Stimulated activated memory B cell treated with anti-CD40 and anti-IgM and Interleukin-4, amounts not matched to agents 10 μg/mL and 1 μg/mL and 100 μg/mL, for 72 hours (primary cell): Measurements from ENCODE around the gene ZNF831.

ENCODE experiments used
- ATAC-seq: fragments of 150-1000 bp; cut with Tn5 transposase; 2 replicates; pipeline ENCODE4 v1.10.0; 2021
- H3K27ac Mint-ChIP-seq: one replicate; pipeline ENCODE4 v1.8.0; 2022; ENCODE audit warnings: mild to moderate bottlenecking, mixed read lengths
- H3K27me3 Mint-ChIP-seq: one replicate; pipeline ENCODE4 v1.8.0; 2022; ENCODE audit warnings: mixed read lengths
- H3K36me3 Mint-ChIP-seq: one replicate; pipeline ENCODE4 v1.8.0; 2022; ENCODE audit warnings: mixed read lengths
- H3K4me1 Mint-ChIP-seq: one replicate; pipeline ENCODE4 v1.8.0; 2022; ENCODE audit warnings: mixed read lengths
- H3K4me3 Mint-ChIP-seq: one replicate; pipeline ENCODE4 v1.8.0; 2022; ENCODE audit warnings: mild to moderate bottlenecking, moderate library complexity, mixed read lengths
- H3K9me3 Mint-ChIP-seq: one replicate; pipeline ENCODE4 v1.8.0; 2022; ENCODE audit warnings: mixed read lengths

ZNF831 gene

GRCh38 chr20:59222253-59223181 lies 58.9 kb downstream of the ZNF831 start:
- H3K4me1 Mint-ChIP-seq: peaks cover 17% of the 10 kb centered on the region

GRCh38 chr20:59223182-59223601 lies 59.6 kb downstream of the ZNF831 start:
- peak overlapping the region; percentile 84 for H3K4me3 Mint-ChIP-seq
- peaks cover 18% of the 10 kb centered on the region for H3K27me3 Mint-ChIP-seq
- no peak for ATAC-seq
- H3K27ac Mint-ChIP-seq: no peak overlapping the region
- no peaks in the 10 kb centered on the region for H3K36me3 Mint-ChIP-seq
- H3K9me3 Mint-ChIP-seq: no peaks in the 10 kb centered on the region
- peaks cover 17% of the 10 kb centered on the region for H3K4me1 Mint-ChIP-seq

More at GRCh38 chr20:59222253-59223181, 58.9 kb downstream of the ZNF831 start:
- H3K4me3 Mint-ChIP-seq: peak overlapping the region; percentile 84
- H3K36me3 Mint-ChIP-seq: no peaks in the 10 kb centered on the region
- peak overlapping the region; percentile 80 for H3K27ac Mint-ChIP-seq
- H3K27me3 Mint-ChIP-seq: peaks cover 18% of the 10 kb centered on the region
- no peaks in the 10 kb centered on the region for H3K9me3 Mint-ChIP-seq
- peak; percentile 92 for ATAC-seq

- Mint-ChIP-seq H3K36me3 (peaks cover 5% of the 10 kb centered on the region), H3K27me3 (peaks cover 18% of the 10 kb centered on the region), H3K27ac (no peak overlapping the region), H3K4me3 (no peak overlapping the region), H3K4me1 (peaks cover 17% of the 10 kb centered on the region), H3K9me3 (peaks cover under 1% of the 10 kb centered on the region)
- no peak for ATAC-seq
These were observed 60.1 kb downstream of the ZNF831 start for GRCh38 chr20:59223750-59224149.

- ATAC-seq: no peak
- H3K36me3 Mint-ChIP-seq: peaks cover 10% of the 10 kb centered on the region
- H3K9me3 Mint-ChIP-seq: peaks cover 5% of the 10 kb centered on the region
- H3K4me1 Mint-ChIP-seq: peaks cover 17% of the 10 kb centered on the region
- H3K27ac Mint-ChIP-seq: no peak overlapping the region
- H3K27me3 Mint-ChIP-seq: peaks cover 18% of the 10 kb centered on the region
- H3K4me3 Mint-ChIP-seq: no peak overlapping the region
These were observed 60.6 kb downstream of the ZNF831 start for GRCh38 chr20:59224236-59224635.

- Mint-ChIP-seq H3K4me1 (no peaks in the 10 kb centered on the region), H3K9me3 (peaks cover 5% of the 10 kb centered on the region), H3K36me3 (peaks cover 17% of the 10 kb centered on the region), H3K4me3 (no peak overlapping the region), H3K27me3 (no peaks in the 10 kb centered on the region), H3K27ac (no peak overlapping the region)
- no peak for ATAC-seq
These were observed 66.8 kb downstream of the ZNF831 start for GRCh38 chr20:59230385-59230784.

GRCh38 chr20:59231124-59231804 lies 67.6 kb downstream of the ZNF831 start:
- Mint-ChIP-seq H3K27me3 (no peaks in the 10 kb centered on the region), H3K27ac (no peak overlapping the region), H3K4me1 (no peaks in the 10 kb centered on the region), H3K9me3 (peaks cover 5% of the 10 kb centered on the region), H3K4me3 (no peak overlapping the region), H3K36me3 (peaks cover 17% of the 10 kb centered on the region)
- no peak for ATAC-seq

GRCh38 chr20:59232618-59233017 lies 69.0 kb downstream of the ZNF831 start:
- Mint-ChIP-seq H3K4me1 (no peaks in the 10 kb centered on the region), H3K27ac (no peak overlapping the region), H3K27me3 (no peaks in the 10 kb centered on the region), H3K4me3 (no peak overlapping the region), H3K36me3 (peaks cover 17% of the 10 kb centered on the region), H3K9me3 (peaks cover 5% of the 10 kb centered on the region)
- no peak for ATAC-seq

- H3K9me3 Mint-ChIP-seq: no peaks in the 10 kb centered on the region
- no peaks in the 10 kb centered on the region for H3K27me3 Mint-ChIP-seq
- no peak for ATAC-seq
- H3K4me3 Mint-ChIP-seq: no peak overlapping the region
- H3K36me3 Mint-ChIP-seq: peaks cover 6% of the 10 kb centered on the region
- H3K4me1 Mint-ChIP-seq: no peaks in the 10 kb centered on the region
- H3K27ac Mint-ChIP-seq: no peak overlapping the region
These were observed 71.6 kb downstream of the ZNF831 start for GRCh38 chr20:59235226-59235625.

GRCh38 chr20:59240006-59240405 lies 76.4 kb downstream of the ZNF831 start:
- H3K4me1 Mint-ChIP-seq: no peaks in the 10 kb centered on the region
- H3K9me3 Mint-ChIP-seq: no peaks in the 10 kb centered on the region
- H3K27ac Mint-ChIP-seq: no peak overlapping the region
- no peaks in the 10 kb centered on the region for H3K27me3 Mint-ChIP-seq
- ATAC-seq: no peak
- peaks cover 11% of the 10 kb centered on the region for H3K36me3 Mint-ChIP-seq
- H3K4me3 Mint-ChIP-seq: no peak overlapping the region

- peaks cover 20% of the 10 kb centered on the region for H3K36me3 Mint-ChIP-seq
- H3K4me1 Mint-ChIP-seq: no peaks in the 10 kb centered on the region
- no peak for ATAC-seq
- peaks cover 8% of the 10 kb centered on the region for H3K27me3 Mint-ChIP-seq
- no peak overlapping the region for H3K4me3 Mint-ChIP-seq
- no peak overlapping the region for H3K27ac Mint-ChIP-seq
- H3K9me3 Mint-ChIP-seq: no peaks in the 10 kb centered on the region
These were observed 79.3 kb downstream of the ZNF831 start for GRCh38 chr20:59242714-59243626.

- Mint-ChIP-seq H3K27me3 (peaks cover 8% of the 10 kb centered on the region), H3K9me3 (peaks cover 5% of the 10 kb centered on the region), H3K4me1 (no peaks in the 10 kb centered on the region), H3K36me3 (peaks cover 49% of the 10 kb centered on the region), H3K27ac (no peak overlapping the region), H3K4me3 (no peak overlapping the region)
- no peak for ATAC-seq
These were observed 83.2 kb downstream of the ZNF831 start for GRCh38 chr20:59246691-59247400.

GRCh38 chr20:59247731-59248684 lies 84.4 kb downstream of the ZNF831 start:
- peaks cover under 1% of the 10 kb centered on the region for H3K4me1 Mint-ChIP-seq
- H3K36me3 Mint-ChIP-seq: peaks cover 56% of the 10 kb centered on the region
- H3K27me3 Mint-ChIP-seq: peaks cover 8% of the 10 kb centered on the region
- no peak overlapping the region for H3K4me3 Mint-ChIP-seq
- H3K27ac Mint-ChIP-seq: no peak overlapping the region
- H3K9me3 Mint-ChIP-seq: peaks cover 5% of the 10 kb centered on the region
- no peak for ATAC-seq

GRCh38 chr20:59250293-59250692 lies 86.7 kb downstream of the ZNF831 start:
- H3K27me3 Mint-ChIP-seq: peaks cover 8% of the 10 kb centered on the region
- no peak for ATAC-seq
- peaks cover 51% of the 10 kb centered on the region for H3K36me3 Mint-ChIP-seq
- no peak overlapping the region for H3K27ac Mint-ChIP-seq
- no peak overlapping the region for H3K4me3 Mint-ChIP-seq
- peaks cover 5% of the 10 kb centered on the region for H3K9me3 Mint-ChIP-seq
- peaks cover 11% of the 10 kb centered on the region for H3K4me1 Mint-ChIP-seq
